HG02885 (cell line): Measurements from ENCODE around the gene AFF2.
"Not testable (repeated sequence)": the region's sequence is repeated elsewhere in the genome, so short reads cannot be mapped to it uniquely, and the experiment has no call there.

ENCODE experiments used
- ATAC-seq: cut with Tn5 transposase; IDR thresholded peaks from one replicate; pipeline ENCODE4 v1.9.1; 2021; ENCODE audit warnings: mild to moderate bottlenecking; ENCODE audit not compliant: unreplicated experiment, poor library complexity

Gene AFF2

DNA sequence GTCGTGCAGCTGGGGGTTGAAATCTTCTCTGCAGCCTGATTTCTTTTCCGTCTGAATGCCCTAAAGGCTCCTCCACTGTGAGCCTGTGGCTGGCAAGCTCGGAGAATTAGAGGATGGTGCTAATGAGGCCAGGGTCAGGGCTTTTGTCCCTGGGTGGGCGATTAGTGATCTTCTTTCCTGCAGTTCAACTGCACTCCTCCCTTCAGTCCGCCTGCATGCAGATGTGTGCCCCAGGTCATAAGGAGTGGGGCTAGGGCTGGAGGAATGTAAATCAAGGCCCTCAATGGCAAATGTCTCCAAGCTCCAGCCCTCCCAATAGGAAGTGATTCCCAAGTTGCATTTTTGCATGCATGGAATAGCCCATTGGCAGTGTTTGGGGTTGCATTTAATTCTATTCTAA, 405.0 kb downstream of the AFF2 start:
- ATAC-seq, result no peak

- ATAC-seq, result not testable (repeated sequence)
Measured at GRCh38 chrX:148906628-148907027, 406.2 kb downstream of the AFF2 start.

- ATAC-seq, result no peak
Measured at GRCh38 chrX:148909758-148910157, 409.3 kb downstream of the AFF2 start.

DNA sequence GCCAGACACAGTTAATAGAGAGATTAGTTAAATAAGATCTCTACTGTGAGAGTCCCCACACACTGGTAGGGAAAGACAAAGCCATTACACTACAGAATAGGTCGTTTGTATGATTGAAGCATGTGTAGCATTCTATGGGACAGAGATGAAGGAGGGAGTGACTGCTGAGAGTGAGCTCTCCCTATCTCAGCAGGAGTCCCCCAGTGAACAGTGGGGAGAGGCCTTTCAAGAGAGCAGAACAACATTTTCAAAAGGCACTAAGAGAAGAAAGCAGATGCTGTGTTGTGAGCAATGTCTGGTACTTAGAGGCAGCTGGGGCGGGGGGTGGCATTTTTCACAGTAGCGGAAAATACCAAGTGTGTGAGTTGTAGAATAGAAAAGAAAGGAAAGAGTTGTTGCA, 413.6 kb downstream of the AFF2 start:
- ATAC-seq, result no peak

DNA sequence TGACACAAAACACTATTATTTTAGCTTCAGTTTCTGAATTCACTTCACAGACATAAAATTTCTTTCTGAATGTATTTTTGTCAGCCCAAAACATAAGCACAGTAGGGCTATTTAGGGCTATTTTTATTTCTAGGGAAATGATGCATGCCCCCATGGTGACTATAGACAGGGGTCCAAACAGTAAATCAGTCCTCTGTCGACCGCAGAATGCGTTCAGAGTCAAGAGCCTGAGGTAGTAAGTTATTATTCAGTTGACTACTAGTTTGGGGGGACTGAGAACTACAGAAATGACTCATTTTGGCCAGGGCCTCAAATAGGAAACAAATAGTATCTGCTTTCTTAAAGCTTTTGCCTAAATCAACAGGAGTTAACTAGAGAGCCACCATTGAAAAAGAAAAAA, 414.4 kb downstream of the AFF2 start:
- peak; percentile 90 for ATAC-seq

- ATAC-seq, result peak; percentile 21
Measured at GRCh38 chrX:148915474-148915873, 415.1 kb downstream of the AFF2 start.

- ATAC-seq, result no peak
Measured at GRCh38 chrX:148917441-148917840, 417.0 kb downstream of the AFF2 start.

- no peak for ATAC-seq
Measured at GRCh38 chrX:148923631-148924030, 423.2 kb downstream of the AFF2 start.

- ATAC-seq, result no peak
Measured at GRCh38 chrX:148926371-148926770, 426.0 kb downstream of the AFF2 start.

DNA sequence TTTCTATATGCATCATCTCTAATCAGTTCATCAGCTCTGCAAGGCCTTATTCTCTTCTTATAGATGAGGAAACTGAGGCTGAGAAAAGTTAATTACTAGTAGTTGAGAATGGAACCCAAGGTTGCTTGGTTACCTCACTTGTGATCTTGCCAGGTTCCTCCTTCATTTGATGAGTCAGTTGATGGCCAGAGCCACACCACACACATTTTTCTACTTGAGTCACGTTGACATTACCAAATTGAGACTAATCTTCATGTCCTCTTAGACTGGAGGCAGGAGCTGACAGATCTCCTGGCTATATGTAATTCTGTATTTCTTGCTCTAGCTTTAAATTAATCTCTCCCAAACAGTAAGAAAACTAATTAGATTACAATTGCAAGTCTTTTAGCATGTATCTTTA, 428.4 kb downstream of the AFF2 start:
- no peak for ATAC-seq

DNA sequence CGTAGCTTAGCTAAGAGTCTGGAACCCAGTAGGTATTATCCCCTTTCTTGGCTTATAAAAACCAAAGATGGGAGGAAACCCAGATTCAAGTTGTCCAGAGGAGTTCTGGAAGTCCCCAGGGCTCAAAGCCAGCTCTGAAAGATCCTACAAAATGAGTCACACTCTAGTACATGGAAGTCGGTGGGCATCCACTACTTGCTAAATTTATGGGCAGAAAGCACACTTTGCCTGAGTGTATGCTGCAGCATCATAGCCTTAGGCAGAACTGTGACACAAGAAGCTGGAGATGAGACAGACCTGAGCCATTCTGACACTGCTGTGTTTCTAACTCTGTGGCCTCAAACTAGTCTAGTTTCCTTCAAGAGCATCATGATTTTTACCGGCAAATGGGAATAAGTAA, 429.3 kb downstream of the AFF2 start:
- no peak for ATAC-seq

DNA sequence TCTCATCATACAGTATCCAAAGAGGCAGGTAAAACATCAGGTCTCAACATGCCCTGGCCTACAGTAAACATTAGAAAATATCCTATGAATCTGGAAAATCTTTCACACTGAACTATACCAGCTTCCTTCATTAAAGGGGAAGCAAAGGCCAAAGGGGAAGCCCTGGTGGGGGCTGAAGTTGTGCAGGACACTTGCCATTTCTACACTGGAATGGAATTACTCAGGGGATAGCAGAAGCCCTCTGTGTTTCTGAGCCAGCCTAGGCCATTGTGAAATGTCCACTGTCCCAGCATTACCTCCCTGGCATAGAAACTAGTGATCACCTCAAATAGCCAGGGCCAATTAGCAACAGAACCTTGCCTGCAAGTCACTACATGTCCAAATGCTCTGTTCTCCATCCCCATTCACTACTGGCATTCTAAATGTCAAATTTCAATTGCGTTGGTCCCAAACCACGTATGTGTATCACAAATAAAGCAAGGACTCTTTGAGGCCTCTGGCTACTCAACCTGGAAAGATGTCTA, 429.9 kb downstream of the AFF2 start:
- ATAC-seq, result no peak

- ATAC-seq, result no peak
Measured at GRCh38 chrX:148933881-148934280, 433.5 kb downstream of the AFF2 start.

GRCh38 chrX:148938348-148938747, 437.9 kb downstream of the AFF2 start:
- no peak for ATAC-seq

GRCh38 chrX:148940411-148940996, 440.1 kb downstream of the AFF2 start:
- ATAC-seq, result no peak

GRCh38 chrX:148942754-148943153, 442.3 kb downstream of the AFF2 start:
- ATAC-seq, result no peak

GRCh38 chrX:148947399-148947975, 447.1 kb downstream of the AFF2 start:
- ATAC-seq, result no peak

DNA sequence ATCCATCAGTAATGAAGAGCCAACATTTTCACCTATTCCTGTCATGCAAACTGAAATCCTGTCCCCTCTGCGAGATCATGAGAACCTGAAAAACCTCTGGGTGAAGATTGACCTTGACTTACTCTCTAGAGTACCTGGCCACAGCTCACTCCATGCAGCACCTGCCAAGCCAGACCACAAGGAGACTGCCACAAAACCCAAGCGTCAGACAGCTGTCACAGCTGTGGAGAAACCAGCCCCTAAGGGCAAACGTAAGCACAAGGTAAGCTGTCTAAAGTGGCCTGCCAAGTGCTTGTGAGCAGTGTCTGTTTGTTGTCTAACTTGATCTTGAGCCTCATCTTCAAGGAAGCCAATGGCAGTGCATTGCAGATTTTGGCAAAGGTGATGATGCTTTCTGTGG, 455.9 kb downstream of the AFF2 start:
- ATAC-seq, result no peak

DNA sequence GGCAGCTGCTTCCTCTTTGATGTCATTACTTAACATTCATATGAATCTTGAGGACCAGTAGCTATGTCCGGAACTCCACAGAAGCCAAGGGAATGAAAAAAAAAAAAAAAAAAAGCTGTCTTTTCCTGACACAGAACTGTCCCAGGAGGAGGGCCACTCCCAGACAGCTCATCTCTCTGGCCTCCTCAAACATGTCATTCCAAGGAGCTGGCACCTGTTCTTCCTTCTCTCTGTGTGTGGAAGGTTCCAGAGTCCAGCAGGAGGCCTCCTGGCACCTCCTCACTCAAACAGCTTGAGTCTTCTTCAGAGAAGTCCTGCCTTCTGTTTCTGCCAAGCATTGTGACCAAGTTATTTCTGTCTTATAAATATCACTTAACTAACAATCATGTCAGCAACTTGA, 458.5 kb downstream of the AFF2 start:
- ATAC-seq, result no peak

DNA sequence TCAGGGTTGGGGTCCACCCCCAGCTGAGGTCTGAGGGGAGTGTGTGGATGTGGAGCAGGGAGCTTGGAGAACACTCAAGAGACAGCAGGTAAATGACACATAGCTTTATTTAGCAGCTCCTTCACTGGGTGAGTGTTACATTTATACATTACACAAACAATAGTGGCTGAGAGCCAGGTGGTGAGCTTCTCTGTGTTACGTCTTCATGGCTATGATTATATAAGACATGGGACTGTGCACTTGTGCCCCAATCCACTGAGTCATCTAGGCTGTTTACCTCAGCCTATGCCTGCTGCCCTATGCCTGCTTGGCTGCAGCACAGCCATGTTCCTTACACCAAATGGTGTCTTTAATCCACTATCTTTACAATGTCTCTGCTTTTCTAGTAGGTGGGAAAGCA, 459.6 kb downstream of the AFF2 start:
- no peak for ATAC-seq

DNA sequence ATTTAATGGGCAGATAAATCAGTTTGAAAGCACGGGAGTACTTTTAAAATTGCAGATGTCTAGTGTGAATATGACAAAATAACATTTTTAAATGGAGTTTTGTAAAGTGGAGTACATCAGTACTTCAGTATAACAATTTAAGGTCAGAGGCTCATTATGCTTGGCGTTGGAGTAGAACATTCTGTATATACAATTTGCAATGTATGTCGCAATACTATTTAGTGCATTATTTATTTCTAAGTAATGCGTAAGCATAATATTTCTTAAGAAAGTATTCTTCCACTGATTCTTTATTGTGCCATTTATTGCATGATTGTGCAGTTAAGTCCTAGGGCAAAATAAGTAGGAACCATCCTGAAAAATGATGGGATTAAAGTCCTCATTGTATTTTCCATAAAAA, 461.6 kb downstream of the AFF2 start:
- no peak for ATAC-seq
